Measurements from ENCODE around the gene MRPL46. TPM values are rescaled to one million over a fixed set of nuclear protein-coding genes. Genes with fewer than 3 reads are reported as not detected.

The MRPL46 gene
- total and polyA plus RNA-seq, 9 of the 15 experiments (the other 6 are each of a cell fraction or from before 2014, with no cell fraction given) = 41.2 to 72.2 (median 49.8) TPM

- no peak; the same call in 1 of the 2 replicates for TF ChIP-seq SP1 (CRISPR knock-in tag; IDR thresholded peaks at IDR 0.05)
- no peak for TF ChIP-seq GTF3C2 (IDR thresholded peaks at IDR 0.05; ENCODE audit: borderline replicate concordance, extremely low read depth, insufficient read length)
- TF ChIP-seq MECOM (CRISPR knock-in tag; IDR thresholded peaks at IDR 0.05) = no peak
- TF ChIP-seq ZBTB11 (CRISPR knock-in tag; IDR thresholded peaks at IDR 0.05) = no peak
- no peak for TF ChIP-seq BRD4 (IDR thresholded peaks at IDR 0.05)
- no peak for TF ChIP-seq FOXA1 (IDR thresholded peaks at IDR 0.05; ENCODE audit: borderline replicate concordance)
- TF ChIP-seq ZNF436 (CRISPR knock-in tag; IDR thresholded peaks at IDR 0.05) = no peak
- peak; percentile 24; the same call in 1 of the 2 replicates for TF ChIP-seq ESRRA (IDR thresholded peaks at IDR 0.05; ENCODE audit: borderline replicate concordance, low read depth)
- TF ChIP-seq PRDM10 (IDR thresholded peaks at IDR 0.05; ENCODE audit: partially characterized antibody) = peak; percentile 31
- TF ChIP-seq RREB1 (CRISPR knock-in tag; IDR thresholded peaks at IDR 0.05) = no peak
These were observed 1.5 kb downstream of the MRPL46 start (continued) for GRCh38 chr15:88465633-88466224.

All from K562 (cell line).